Hypothalamus (tissue), 51 donors: ENCODE data around the gene EQTN.
A peak's percentile ranks its signal among the peaks of the same experiment; 100 is the strongest.

Experiments used
- DNase-seq, 51 donors: peaks; one replicate each; lab custom pipeline; 2025; lab: John Stamatoyannopoulos, UW

EQTN gene

GRCh38 chr9:27297050-27297449, at the start of gene EQTN:
EQTN (minus strand) TSS chr9:27297150; CDS start chr9:27297055, 95 bp downstream.
- DNase-seq: no peak

- peak in 22 of 51 donors; percentile 10 to 88 (median 58) for DNase-seq
Observed at GRCh38 chr9:27344776-27345175, 47.8 kb upstream of the EQTN start.

- DNase-seq: peak in 1 of 51 donors; percentile 32
Observed at GRCh38 chr9:27341545-27342294, 44.8 kb upstream of the EQTN start.

- DNase-seq: peak in 2 of 51 donors; percentile 46 to 54
Observed at GRCh38 chr9:27340961-27341511, 44.1 kb upstream of the EQTN start.

- DNase-seq: peak in 1 of 51 donors; percentile 54
Observed at GRCh38 chr9:27340285-27340674, 43.3 kb upstream of the EQTN start.

- DNase-seq: peak in 9 of 51 donors; percentile 9 to 64 (median 26)
Observed at GRCh38 chr9:27339661-27340284, 42.8 kb upstream of the EQTN start.

- peak in 19 of 51 donors; percentile 9 to 60 (median 37) for DNase-seq
Observed at GRCh38 chr9:27338527-27338903, 41.6 kb upstream of the EQTN start.

- peak in 3 of 51 donors; percentile 28 to 56 (median 35) for DNase-seq
Observed at GRCh38 chr9:27337833-27338526, 41.0 kb upstream of the EQTN start.

GRCh38 chr9:27337236-27337635, 40.3 kb upstream of the EQTN start:
- DNase-seq: no peak

GRCh38 chr9:27336829-27337228, 39.9 kb upstream of the EQTN start:
- DNase-seq: no peak

- DNase-seq: no peak
Observed at GRCh38 chr9:27336126-27336525, 39.2 kb upstream of the EQTN start.

GRCh38 chr9:27335075-27335474, 38.1 kb upstream of the EQTN start:
- no peak for DNase-seq

GRCh38 chr9:27333241-27334052, 36.5 kb upstream of the EQTN start:
- peak in 31 of 51 donors; percentile 18 to 88 (median 48) for DNase-seq

GRCh38 chr9:27331393-27331792, 34.4 kb upstream of the EQTN start:
- DNase-seq: no peak

- peak in 17 of 51 donors; percentile 6 to 56 (median 28) for DNase-seq
Observed at GRCh38 chr9:27329291-27329690, 32.3 kb upstream of the EQTN start.

GRCh38 chr9:27328483-27328882, 31.5 kb upstream of the EQTN start:
- no peak for DNase-seq

GRCh38 chr9:27311184-27311583, 14.2 kb upstream of the EQTN start:
- no peak for DNase-seq

GRCh38 chr9:27310582-27310981, 13.6 kb upstream of the EQTN start:
- DNase-seq: no peak

GRCh38 chr9:27308691-27309390, 11.9 kb upstream of the EQTN start:
- no peak for DNase-seq

GRCh38 chr9:27304521-27304920, 7.6 kb upstream of the EQTN start:
- no peak for DNase-seq
